Right kidney (tissue), 9 donors: ENCODE data around the gene PTPN14.
"Not testable (repeated sequence)": the region's sequence is repeated elsewhere in the genome, so short reads cannot be mapped to it uniquely, and the experiment has no call there.

Experiments
- DNase-seq: peaks from one replicate; pipeline ENCODE4 v3.0.0-alpha.2; 2016
- long read RNA-seq, 8 donors: transcript quantifications; one replicate each; lab custom pipeline, GENCODE V29; 2026

Gene PTPN14
- long read RNA-seq, donor 1, full-length matches to known transcripts, result 1 of 1 reads
- long read RNA-seq, donor 1, partial matches to known transcripts, result 0 of 1 reads
- long read RNA-seq, donor 1, other reads (novel, unspliced or antisense), result 0 of 1 reads
- long read RNA-seq, donor 2, result 0 reads
- long read RNA-seq, donor 3, full-length matches to known transcripts, result 1 of 1 reads
- long read RNA-seq, donor 3, partial matches to known transcripts, result 0 of 1 reads
- long read RNA-seq, donor 3, other reads (novel, unspliced or antisense), result 0 of 1 reads
- long read RNA-seq, donor 4, full-length matches to known transcripts, result 1 of 7 reads
- long read RNA-seq, donor 4, partial matches to known transcripts, result 6 of 7 reads
- long read RNA-seq, donor 4, other reads (novel, unspliced or antisense), result 0 of 7 reads
- long read RNA-seq, donor 5, full-length matches to known transcripts, result 1 of 1 reads
- long read RNA-seq, donor 5, partial matches to known transcripts, result 0 of 1 reads
- long read RNA-seq, donor 5, other reads (novel, unspliced or antisense), result 0 of 1 reads
- long read RNA-seq, donor 6, partial matches to known transcripts, result 13 of 13 reads
- long read RNA-seq, donor 6, other reads (novel, unspliced or antisense), result 0 of 13 reads
- long read RNA-seq, donor 7, full-length matches to known transcripts, result 2 of 22 reads
- long read RNA-seq, donor 7, partial matches to known transcripts, result 20 of 22 reads
- long read RNA-seq, donor 7, other reads (novel, unspliced or antisense), result 0 of 22 reads
- long read RNA-seq, donor 8, full-length matches to known transcripts, result 1 of 1 reads
- long read RNA-seq, donor 8, partial matches to known transcripts, result 0 of 1 reads
- long read RNA-seq, donor 8, other reads (novel, unspliced or antisense), result 0 of 1 reads

- peak; percentile 90 for DNase-seq
Measured at GRCh38 chr1:214551436-214552173, at the start of gene PTPN14. Gene PTPN14 (minus strand): TSS chr1:214551602. CDS start chr1:214464803, 86,799 bp downstream.

GRCh38 chr1:214593158-214593557 lies 41.8 kb upstream of the PTPN14 start:
- DNase-seq, result no peak

- DNase-seq, result not testable (repeated sequence)
Measured at GRCh38 chr1:214591918-214592317, 40.5 kb upstream of the PTPN14 start.

GRCh38 chr1:214590696-214591095 lies 39.3 kb upstream of the PTPN14 start:
- DNase-seq, result no peak

GRCh38 chr1:214588963-214589597 lies 37.7 kb upstream of the PTPN14 start:
- DNase-seq, result no peak

- no peak for DNase-seq
Measured at GRCh38 chr1:214587165-214587564, 35.8 kb upstream of the PTPN14 start.

- no peak for DNase-seq
Measured at GRCh38 chr1:214586621-214587020, 35.2 kb upstream of the PTPN14 start.

- no peak for DNase-seq
Measured at GRCh38 chr1:214584805-214585766, 33.7 kb upstream of the PTPN14 start.

GRCh38 chr1:214583824-214584554 lies 32.6 kb upstream of the PTPN14 start:
- no peak for DNase-seq

GRCh38 chr1:214583113-214583512 lies 31.7 kb upstream of the PTPN14 start:
- DNase-seq, result no peak

- no peak for DNase-seq
Measured at GRCh38 chr1:214582289-214582891, 31.0 kb upstream of the PTPN14 start.

GRCh38 chr1:214581785-214582184 lies 30.4 kb upstream of the PTPN14 start:
- no peak for DNase-seq

- DNase-seq, result no peak
Measured at GRCh38 chr1:214579183-214579582, 27.8 kb upstream of the PTPN14 start.

- DNase-seq, result not testable (repeated sequence)
Measured at GRCh38 chr1:214576120-214576519, 24.7 kb upstream of the PTPN14 start.

GRCh38 chr1:214574598-214575411 lies 23.4 kb upstream of the PTPN14 start:
- DNase-seq, result no peak

- DNase-seq, result no peak
Measured at GRCh38 chr1:214573386-214574318, 22.2 kb upstream of the PTPN14 start.

GRCh38 chr1:214571281-214571680 lies 19.9 kb upstream of the PTPN14 start:
- no peak for DNase-seq

- DNase-seq, result no peak
Measured at GRCh38 chr1:214570442-214570841, 19.0 kb upstream of the PTPN14 start.
